ENCODE measurements around the gene MAPK6.
"Not testable (repeated sequence)": the region's sequence is repeated elsewhere in the genome, so short reads cannot be mapped to it uniquely, and the experiment has no call there.

Gene MAPK6

DNA sequence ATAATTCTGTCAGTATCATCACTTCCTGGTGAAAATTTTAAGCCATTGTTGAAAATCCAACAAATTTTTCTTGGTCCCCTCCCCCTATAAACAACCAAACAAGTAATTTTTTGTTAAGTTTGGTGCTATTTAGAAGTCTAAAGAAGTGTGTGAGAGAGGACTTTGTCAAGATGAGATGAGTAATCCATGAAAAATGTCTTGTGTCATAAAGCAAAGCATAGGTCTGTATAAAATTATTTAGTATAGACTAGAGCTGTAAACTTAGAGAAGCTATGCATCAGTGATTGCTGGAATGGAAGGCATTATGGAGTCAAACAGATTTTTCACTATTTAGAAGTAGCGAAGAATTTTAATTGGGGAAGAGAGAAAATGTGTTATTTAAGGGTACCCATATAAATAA lies 31.4 kb downstream of the MAPK6 start:
- Mint-ChIP-seq H3K4me3 (no peak overlapping the region), H3K27me3 (no peaks in the 10 kb centered on the region), H3K27ac (no peak overlapping the region), H3K9me3 (no peaks in the 10 kb centered on the region), H3K4me1 (ENCODE audit: low read depth) (peaks cover 18% of the 10 kb centered on the region), H3K36me3 (ENCODE audit: low read depth) (peaks cover 82% of the 10 kb centered on the region)
- no peak for DNase-seq

DNA sequence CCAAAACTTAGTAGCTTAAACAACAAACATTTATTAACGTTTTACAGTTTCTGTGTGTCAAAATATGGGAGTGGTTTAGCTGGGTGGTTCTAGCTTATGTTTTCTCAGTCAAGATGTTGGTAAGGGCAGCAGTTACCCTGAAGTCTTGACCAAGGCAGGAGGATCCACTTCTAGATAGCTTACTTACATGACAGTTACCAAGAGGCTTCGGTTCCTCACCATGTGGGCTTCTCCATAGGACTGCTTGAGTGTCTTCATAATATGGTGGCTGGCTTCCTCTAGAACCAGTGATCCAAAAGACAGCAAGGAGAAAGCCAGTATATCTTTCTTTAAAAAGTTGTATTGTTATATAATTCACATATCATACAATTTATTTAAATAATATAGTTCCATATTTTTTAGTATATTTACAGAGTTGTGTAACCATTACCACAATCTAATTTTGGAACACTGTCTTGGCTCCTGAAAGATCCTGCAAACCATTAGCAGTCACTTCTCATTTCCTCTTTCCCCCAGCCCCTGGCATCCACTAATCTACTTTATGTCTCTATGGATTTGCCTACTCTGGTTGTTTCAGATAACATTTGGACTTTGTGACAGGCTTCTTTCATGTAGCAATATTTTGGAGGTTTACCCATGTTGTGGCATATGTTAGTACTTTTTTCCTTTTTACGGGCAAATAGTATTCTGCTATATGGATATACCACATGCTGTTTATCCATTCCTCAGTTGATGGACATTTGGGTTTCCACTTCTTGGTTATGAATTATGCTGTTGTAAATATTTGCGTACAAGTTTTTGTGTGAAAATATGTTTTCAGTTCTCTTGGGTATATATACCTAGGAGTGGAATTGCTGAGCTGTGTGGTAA lies 33.3 kb downstream of the MAPK6 start:
- Mint-ChIP-seq H3K36me3 (ENCODE audit: low read depth) (peaks cover 64% of the 10 kb centered on the region), H3K9me3 (no peaks in the 10 kb centered on the region), H3K27me3 (no peaks in the 10 kb centered on the region), H3K4me1 (ENCODE audit: low read depth) (peaks cover 3% of the 10 kb centered on the region), H3K27ac (no peak overlapping the region), H3K4me3 (no peak overlapping the region)
- no peak for DNase-seq

GRCh38 chr15:52054381-52054780 lies 35.4 kb downstream of the MAPK6 start:
- H3K27me3 Mint-ChIP-seq, result no peaks in the 10 kb centered on the region
- H3K4me1 Mint-ChIP-seq (ENCODE audit: low read depth), result no peaks in the 10 kb centered on the region
- no peaks in the 10 kb centered on the region for H3K9me3 Mint-ChIP-seq
- H3K4me3 Mint-ChIP-seq, result no peak overlapping the region
- no peak for DNase-seq
- H3K36me3 Mint-ChIP-seq (ENCODE audit: low read depth), result peaks cover 49% of the 10 kb centered on the region
- no peak overlapping the region for H3K27ac Mint-ChIP-seq

DNA sequence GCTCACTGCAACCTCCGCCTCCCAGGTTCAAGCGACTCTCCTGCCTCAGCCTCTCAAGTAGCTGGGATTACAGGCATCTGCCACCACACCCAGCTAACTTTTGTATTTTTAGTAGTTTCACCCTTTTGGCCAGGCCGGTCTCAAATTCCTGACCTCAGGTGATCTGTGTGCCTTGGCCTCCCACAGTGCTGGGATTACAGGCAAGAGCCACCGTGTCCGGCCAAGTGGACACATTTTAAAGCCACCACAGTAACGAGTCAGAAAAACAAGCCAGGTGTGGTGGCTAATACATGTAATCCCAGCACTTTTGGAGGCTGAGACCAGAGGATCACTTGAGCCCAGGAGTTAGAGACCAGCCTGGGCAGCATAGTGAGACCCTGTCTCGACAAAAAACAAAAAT lies 35.8 kb downstream of the MAPK6 start:
- H3K27ac Mint-ChIP-seq; DNase-seq; H3K4me3 Mint-ChIP-seq; H3K4me1 Mint-ChIP-seq (ENCODE audit: low read depth); H3K9me3 Mint-ChIP-seq; H3K27me3 Mint-ChIP-seq: not testable (repeated sequence)
- peaks cover 45% of the 10 kb centered on the region for H3K36me3 Mint-ChIP-seq (ENCODE audit: low read depth)

DNA sequence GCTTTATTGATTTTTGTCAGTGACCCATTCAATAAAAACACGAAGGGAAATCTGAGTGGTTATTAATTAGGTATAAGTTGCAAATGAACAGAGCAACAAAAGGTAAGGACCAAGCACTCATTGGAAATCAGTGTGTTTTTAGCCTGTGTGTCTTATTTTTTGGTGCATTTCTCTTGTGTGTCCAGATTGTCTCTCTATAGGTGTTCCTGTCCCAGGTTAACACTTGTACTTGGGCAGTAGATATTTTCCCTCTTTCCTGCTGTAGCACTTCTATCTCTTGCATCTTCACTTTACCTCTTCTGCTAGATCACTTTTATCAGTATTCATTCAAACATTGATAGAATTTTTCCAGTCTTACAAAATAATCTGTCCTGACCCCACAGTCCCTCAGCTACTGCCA lies 37.0 kb downstream of the MAPK6 start:
- Mint-ChIP-seq H3K9me3 (no peaks in the 10 kb centered on the region), H3K27ac (no peak overlapping the region), H3K27me3 (no peaks in the 10 kb centered on the region), H3K4me1 (ENCODE audit: low read depth) (no peaks in the 10 kb centered on the region), H3K36me3 (ENCODE audit: low read depth) (peaks cover 35% of the 10 kb centered on the region), H3K4me3 (no peak overlapping the region)
- no peak for DNase-seq

DNA sequence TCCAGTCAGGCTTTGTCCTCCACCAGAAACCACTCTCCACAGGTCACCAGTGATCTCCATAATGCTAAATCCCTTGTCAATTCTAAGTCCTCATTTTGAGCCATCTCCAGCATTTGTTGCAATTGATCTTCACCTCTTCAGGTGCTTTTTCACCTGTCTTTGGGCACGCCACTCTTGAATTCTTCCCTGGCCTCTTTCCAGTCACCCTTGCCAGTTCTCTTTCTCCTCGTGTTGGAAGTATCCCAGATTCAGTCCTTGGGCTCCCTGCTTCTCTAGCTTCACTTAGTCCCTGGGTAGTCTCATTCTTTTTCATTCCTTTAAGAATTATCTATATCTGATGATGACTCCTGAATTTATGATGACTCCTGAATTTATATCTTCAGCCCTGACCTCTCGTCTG lies 37.5 kb downstream of the MAPK6 start:
- Mint-ChIP-seq H3K9me3 (no peaks in the 10 kb centered on the region), H3K36me3 (ENCODE audit: low read depth) (peaks cover 30% of the 10 kb centered on the region), H3K27ac (no peak overlapping the region), H3K4me3 (no peak overlapping the region), H3K27me3 (no peaks in the 10 kb centered on the region), H3K4me1 (ENCODE audit: low read depth) (no peaks in the 10 kb centered on the region)
- DNase-seq, result no peak

GRCh38 chr15:52057996-52058395 lies 39.0 kb downstream of the MAPK6 start:
- H3K4me1 Mint-ChIP-seq (ENCODE audit: low read depth), result no peaks in the 10 kb centered on the region
- H3K27me3 Mint-ChIP-seq, result no peaks in the 10 kb centered on the region
- peaks cover 30% of the 10 kb centered on the region for H3K36me3 Mint-ChIP-seq (ENCODE audit: low read depth)
- H3K4me3 Mint-ChIP-seq, result no peak overlapping the region
- no peaks in the 10 kb centered on the region for H3K9me3 Mint-ChIP-seq
- peak overlapping the region; percentile 23 for H3K27ac Mint-ChIP-seq
- DNase-seq, result no peak

GRCh38 chr15:52060501-52060900 lies 41.5 kb downstream of the MAPK6 start:
- H3K4me3 Mint-ChIP-seq, result no peak overlapping the region
- no peaks in the 10 kb centered on the region for H3K27me3 Mint-ChIP-seq
- H3K27ac Mint-ChIP-seq, result peak overlapping the region; percentile 5
- no peak for DNase-seq
- H3K4me1 Mint-ChIP-seq (ENCODE audit: low read depth), result no peaks in the 10 kb centered on the region
- peaks cover 36% of the 10 kb centered on the region for H3K36me3 Mint-ChIP-seq (ENCODE audit: low read depth)
- no peaks in the 10 kb centered on the region for H3K9me3 Mint-ChIP-seq

DNA sequence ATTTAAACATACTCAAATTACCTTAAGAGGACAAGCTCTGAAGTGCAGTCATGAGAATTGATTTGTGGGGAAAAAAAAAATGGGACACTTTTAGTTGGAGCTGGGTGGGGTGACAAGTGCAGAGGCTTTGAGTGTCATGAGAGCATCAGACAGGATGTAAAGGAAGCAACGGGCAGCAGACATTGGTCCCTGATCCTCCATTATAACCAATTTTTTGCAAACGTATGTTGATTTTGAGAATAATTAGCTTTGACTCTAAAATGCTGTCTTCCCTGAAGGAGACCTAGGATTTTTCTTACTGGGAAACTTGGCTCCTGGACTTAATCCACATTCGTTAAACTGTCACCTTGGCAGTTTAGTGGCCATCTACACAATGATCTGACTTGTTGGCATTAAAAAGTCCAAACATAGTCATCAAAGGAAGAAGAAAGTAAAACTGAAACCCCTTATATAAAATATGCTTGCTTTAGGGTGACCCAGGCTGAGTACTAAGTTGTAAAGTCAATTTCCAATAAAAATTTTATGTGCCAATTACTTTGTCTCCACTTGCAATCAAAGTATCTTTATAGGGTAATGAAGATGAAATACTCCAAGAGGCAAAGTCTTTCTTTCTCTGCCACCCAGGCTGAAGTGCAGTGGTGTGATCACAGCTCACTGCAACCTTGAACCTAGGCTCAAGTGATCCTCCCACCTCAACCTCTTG lies 48.0 kb downstream of the MAPK6 start:
- H3K9me3 Mint-ChIP-seq, result no peaks in the 10 kb centered on the region
- DNase-seq, result no peak
- peaks cover 17% of the 10 kb centered on the region for H3K4me1 Mint-ChIP-seq (ENCODE audit: low read depth)
- no peak overlapping the region for H3K4me3 Mint-ChIP-seq
- H3K36me3 Mint-ChIP-seq (ENCODE audit: low read depth), result peaks cover 43% of the 10 kb centered on the region
- peak overlapping the region; percentile 62 for H3K27ac Mint-ChIP-seq
- no peaks in the 10 kb centered on the region for H3K27me3 Mint-ChIP-seq

DNA sequence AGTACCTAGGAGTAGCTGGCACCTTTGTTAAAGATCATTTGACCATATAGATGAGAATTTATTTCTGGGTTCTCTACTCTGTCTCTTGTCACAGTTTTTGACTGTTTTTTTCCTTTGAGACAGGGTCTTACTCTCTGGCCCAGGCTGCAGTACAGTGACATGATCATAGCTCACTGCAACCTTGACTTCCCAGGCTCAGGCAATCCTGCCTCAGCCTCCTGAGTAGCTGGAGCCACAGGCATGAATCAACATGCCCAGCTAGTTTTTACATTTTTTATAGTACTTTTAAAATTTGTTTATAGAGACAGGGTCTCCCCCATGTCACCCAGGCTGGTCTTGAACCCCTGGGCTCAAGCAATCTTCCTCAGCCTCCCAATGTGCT lies 48.5 kb downstream of the MAPK6 start:
- H3K4me1 Mint-ChIP-seq (ENCODE audit: low read depth), result peaks cover 17% of the 10 kb centered on the region
- no peaks in the 10 kb centered on the region for H3K9me3 Mint-ChIP-seq
- no peaks in the 10 kb centered on the region for H3K27me3 Mint-ChIP-seq
- no peak overlapping the region for H3K4me3 Mint-ChIP-seq
- H3K36me3 Mint-ChIP-seq (ENCODE audit: low read depth), result peaks cover 39% of the 10 kb centered on the region
- DNase-seq, result no peak
- H3K27ac Mint-ChIP-seq, result no peak overlapping the region

GRCh38 chr15:52068004-52068615 lies 49.1 kb downstream of the MAPK6 start:
- no peak for DNase-seq
- Mint-ChIP-seq H3K9me3 (no peaks in the 10 kb centered on the region), H3K4me3 (no peak overlapping the region), H3K36me3 (ENCODE audit: low read depth) (peaks cover 33% of the 10 kb centered on the region), H3K4me1 (ENCODE audit: low read depth) (peaks cover 17% of the 10 kb centered on the region), H3K27ac (no peak overlapping the region), H3K27me3 (no peaks in the 10 kb centered on the region)

GRCh38 chr15:52069559-52069958 lies 50.5 kb downstream of the MAPK6 start:
- no peak for DNase-seq
- Mint-ChIP-seq H3K27me3 (no peaks in the 10 kb centered on the region), H3K4me1 (ENCODE audit: low read depth) (peaks cover 17% of the 10 kb centered on the region), H3K9me3 (no peaks in the 10 kb centered on the region), H3K27ac (no peak overlapping the region), H3K4me3 (no peak overlapping the region), H3K36me3 (ENCODE audit: low read depth) (peaks cover 19% of the 10 kb centered on the region)

GRCh38 chr15:52071570-52071969 lies 52.6 kb downstream of the MAPK6 start:
- Mint-ChIP-seq H3K9me3 (no peaks in the 10 kb centered on the region), H3K27me3 (no peaks in the 10 kb centered on the region), H3K4me1 (ENCODE audit: low read depth) (peaks cover 12% of the 10 kb centered on the region), H3K27ac (no peak overlapping the region), H3K4me3 (no peak overlapping the region), H3K36me3 (ENCODE audit: low read depth) (peaks cover 2% of the 10 kb centered on the region)
- no peak for DNase-seq

DNA sequence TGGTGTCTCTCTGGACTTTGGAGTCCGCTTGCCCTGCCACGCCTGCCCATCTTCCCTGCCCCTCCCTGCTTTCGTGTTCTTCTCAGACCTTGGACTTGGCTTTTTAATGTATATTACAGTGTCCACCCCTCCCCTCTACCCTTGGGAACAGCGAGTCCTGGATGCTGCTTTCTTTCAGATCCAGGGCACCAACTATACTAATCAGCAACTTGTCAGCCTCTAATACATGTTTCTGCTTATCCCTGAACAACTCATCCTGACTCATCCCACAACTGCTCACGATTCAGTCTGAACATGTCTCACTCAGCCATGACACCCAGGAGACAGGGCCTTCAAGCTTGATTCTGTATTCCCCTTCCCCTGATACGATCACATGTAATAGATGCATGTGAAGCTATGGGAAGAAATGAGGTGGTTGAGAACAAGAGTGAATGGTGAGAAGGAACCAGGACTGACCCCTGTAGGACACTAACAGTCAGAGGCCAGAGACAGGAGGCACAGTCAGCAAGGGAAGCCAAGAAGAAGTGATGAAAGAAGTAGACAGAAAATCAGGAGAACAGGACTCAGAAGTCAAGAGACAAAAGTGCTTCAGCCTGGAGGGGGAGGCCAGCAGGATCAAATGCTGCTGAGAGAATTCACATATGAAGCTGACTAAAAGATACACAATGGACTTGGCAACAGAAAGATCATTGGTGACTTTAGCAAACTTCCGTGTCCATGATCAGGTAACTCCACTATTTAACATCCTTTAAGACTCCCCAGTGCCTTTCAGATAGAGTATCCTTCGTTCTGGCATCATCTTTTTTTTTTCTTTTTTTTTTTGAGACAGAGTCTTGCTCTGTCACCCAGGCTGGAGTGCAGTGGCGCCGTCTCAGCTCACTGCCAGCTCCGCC lies 58.1 kb downstream of the MAPK6 start:
- Mint-ChIP-seq H3K27me3 (no peaks in the 10 kb centered on the region), H3K4me3 (no peak overlapping the region), H3K4me1 (ENCODE audit: low read depth) (peaks cover 11% of the 10 kb centered on the region), H3K9me3 (no peaks in the 10 kb centered on the region), H3K27ac (no peak overlapping the region), H3K36me3 (ENCODE audit: low read depth) (no peaks in the 10 kb centered on the region)
- no peak for DNase-seq
